A673 (cell line): Measurements from ENCODE around the gene FBLIM1. TPM values are rescaled to one million over a fixed set of nuclear protein-coding genes. Genes with fewer than 3 reads are reported as not detected.

Source experiments
- BruUV-seq: library from RNA; stranded (reverse); fragments of 400-500 nt; replicated peaks from 2 replicates; lab custom pipeline; 2021; lab: Mats Ljungman, UMichigan
- CTCF ChIA-PET: fragments of 300-600 bp; sonication (Branson Sonifier 250); formaldehyde crosslinking; loops from one replicate; lab custom pipeline; 2022; ENCODE audit warnings: antibody characterized with exemption; lab: Charles Lee
- POLR2A ChIA-PET: fragments of 300-600 bp; sonication (Branson Sonifier 250); formaldehyde crosslinking; loops from one replicate; lab custom pipeline; 2022; ENCODE audit warnings: antibody characterized with exemption; ENCODE audit not compliant: low non-redundant PET; lab: Charles Lee
- DNase-seq: peaks from one replicate; pipeline ENCODE4 v3.0.0-alpha.2; 2015; ENCODE audit warnings: low spot score
- H3K27ac ChIP-seq: fragments of 200-600 bp; sonication (generic); 2 replicates; pipeline ENCODE4 v1.5.1; 2016; ENCODE audit warnings: mixed run types, low read depth, mild to moderate bottlenecking, mixed read lengths, antibody characterized with exemption, low read length; ENCODE audit not compliant: poor library complexity, severe bottlenecking
- H3K27me3 ChIP-seq: fragments of 200-600 bp; sonication (generic); replicated peaks from 2 replicates; pipeline ENCODE4 v1.6.1; 2017; ENCODE audit warnings: mixed run types, low read depth, mild to moderate bottlenecking, mixed read lengths, antibody characterized with exemption, low read length; ENCODE audit not compliant: insufficient read depth, poor library complexity
- H3K36me3 ChIP-seq: fragments of 200-600 bp; sonication (generic); 2 replicates; pipeline ENCODE4 v1.6.1; 2016; ENCODE audit warnings: mixed run types, mild to moderate bottlenecking, mixed read lengths, antibody characterized with exemption, low read length; ENCODE audit not compliant: insufficient read depth, poor library complexity, severe bottlenecking
- H3K4me1 ChIP-seq: fragments of 200-600 bp; sonication (generic); 2 replicates; pipeline ENCODE4 v1.6.1; 2017; ENCODE audit warnings: mixed run types, mild to moderate bottlenecking, mixed read lengths, antibody characterized with exemption, low read length; ENCODE audit not compliant: insufficient read depth, poor library complexity, severe bottlenecking
- H3K4me3 ChIP-seq: fragments of 200-600 bp; sonication (generic); 2 replicates; pipeline ENCODE4 v1.5.1; 2016; ENCODE audit warnings: low read depth, mixed run types, mild to moderate bottlenecking, mixed read lengths, low read length; ENCODE audit not compliant: poor library complexity, severe bottlenecking
- H3K9me3 ChIP-seq: fragments of 200-600 bp; sonication (generic); 2 replicates; pipeline ENCODE4 v1.6.1; 2016; ENCODE audit warnings: mixed run types, low read depth, mild to moderate bottlenecking, mixed read lengths, antibody characterized with exemption, low read length; ENCODE audit not compliant: poor library complexity, severe bottlenecking
- EZH2 ChIP-seq: fragments of 200-600 bp; sonication (generic); IDR thresholded peaks from 2 replicates; pipeline ENCODE4 v1.6.1; 2017; ENCODE audit warnings: borderline replicate concordance, low read depth, mild to moderate bottlenecking, mixed read lengths, antibody characterized with exemption, low read length; ENCODE audit not compliant: poor library complexity, severe bottlenecking
- intact Hi-C: fragments of 100-400 bp; cut with micrococcal nuclease; formaldehyde crosslinking; loops from one replicate; pipeline ENCODE4 v1.10.0; 2022; ENCODE audit not compliant: unreplicated experiment
- total RNA-seq: library from RNA; stranded (reverse); gene quantifications from 2 replicates; pipeline ENCODE4 v1.2.3, GENCODE V29; 2021
- TF ChIP-seq, protein P1 (sequence below): fragments of 300-800, 200-600 bp; sonication (generic); conservative IDR thresholded peaks from 2 replicates; pipeline ENCODE4 v1.5.1; 2017; ENCODE audit warnings: low read depth, mild to moderate bottlenecking, antibody characterized with exemption, low read length, moderate library complexity, mixed read lengths

The FBLIM1 gene
- total RNA-seq, 1 experiment from 2014 or later = 39.3 TPM

DNA sequence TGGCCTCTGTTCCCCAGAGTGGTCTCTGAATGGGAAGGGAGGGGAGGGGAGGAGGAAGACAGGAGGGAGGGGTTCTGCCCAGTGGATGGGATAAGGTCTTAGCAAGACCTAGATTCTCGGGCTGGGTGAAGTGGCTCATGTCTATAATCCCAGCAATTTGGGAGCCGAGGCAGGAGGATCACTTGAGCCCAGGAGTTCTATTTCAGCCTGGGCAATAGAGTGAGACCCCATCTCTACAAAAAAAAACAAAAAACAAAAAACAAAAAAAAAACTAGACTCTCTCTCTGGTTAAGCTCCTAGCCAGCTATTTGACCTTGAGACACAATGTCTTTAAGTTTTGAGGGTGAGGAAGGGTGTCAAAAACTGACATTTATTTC, 37.5 kb downstream of the FBLIM1 start:
- ChIA-PET CTCF (interaction anchor here (0.7 kb wide), 3 partner anchors 59 to 212 kb away, joined by 3 to 6 read pairs (median 4); no protein-coding TSS in a partner anchor), POLR2A (no interaction called here)
- no peak for TF ChIP-seq EZH2
- TF ChIP-seq, protein P1, sequence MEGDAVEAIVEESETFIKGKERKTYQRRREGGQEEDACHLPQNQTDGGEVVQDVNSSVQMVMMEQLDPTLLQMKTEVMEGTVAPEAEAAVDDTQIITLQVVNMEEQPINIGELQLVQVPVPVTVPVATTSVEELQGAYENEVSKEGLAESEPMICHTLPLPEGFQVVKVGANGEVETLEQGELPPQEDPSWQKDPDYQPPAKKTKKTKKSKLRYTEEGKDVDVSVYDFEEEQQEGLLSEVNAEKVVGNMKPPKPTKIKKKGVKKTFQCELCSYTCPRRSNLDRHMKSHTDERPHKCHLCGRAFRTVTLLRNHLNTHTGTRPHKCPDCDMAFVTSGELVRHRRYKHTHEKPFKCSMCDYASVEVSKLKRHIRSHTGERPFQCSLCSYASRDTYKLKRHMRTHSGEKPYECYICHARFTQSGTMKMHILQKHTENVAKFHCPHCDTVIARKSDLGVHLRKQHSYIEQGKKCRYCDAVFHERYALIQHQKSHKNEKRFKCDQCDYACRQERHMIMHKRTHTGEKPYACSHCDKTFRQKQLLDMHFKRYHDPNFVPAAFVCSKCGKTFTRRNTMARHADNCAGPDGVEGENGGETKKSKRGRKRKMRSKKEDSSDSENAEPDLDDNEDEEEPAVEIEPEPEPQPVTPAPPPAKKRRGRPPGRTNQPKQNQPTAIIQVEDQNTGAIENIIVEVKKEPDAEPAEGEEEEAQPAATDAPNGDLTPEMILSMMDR = no peak
- intact Hi-C loops = no loop called here
- no peaks in the 10 kb centered on the region for H3K36me3 ChIP-seq
- H3K4me1 ChIP-seq = peaks cover 7% of the 10 kb centered on the region
- H3K4me3 ChIP-seq = no peak overlapping the region
- no peaks in the 10 kb centered on the region for H3K27me3 ChIP-seq
- no TSS peak for BruUV-seq
- no peak overlapping the region for H3K27ac ChIP-seq
- no peaks in the 10 kb centered on the region for H3K9me3 ChIP-seq
- no peak for DNase-seq

DNA sequence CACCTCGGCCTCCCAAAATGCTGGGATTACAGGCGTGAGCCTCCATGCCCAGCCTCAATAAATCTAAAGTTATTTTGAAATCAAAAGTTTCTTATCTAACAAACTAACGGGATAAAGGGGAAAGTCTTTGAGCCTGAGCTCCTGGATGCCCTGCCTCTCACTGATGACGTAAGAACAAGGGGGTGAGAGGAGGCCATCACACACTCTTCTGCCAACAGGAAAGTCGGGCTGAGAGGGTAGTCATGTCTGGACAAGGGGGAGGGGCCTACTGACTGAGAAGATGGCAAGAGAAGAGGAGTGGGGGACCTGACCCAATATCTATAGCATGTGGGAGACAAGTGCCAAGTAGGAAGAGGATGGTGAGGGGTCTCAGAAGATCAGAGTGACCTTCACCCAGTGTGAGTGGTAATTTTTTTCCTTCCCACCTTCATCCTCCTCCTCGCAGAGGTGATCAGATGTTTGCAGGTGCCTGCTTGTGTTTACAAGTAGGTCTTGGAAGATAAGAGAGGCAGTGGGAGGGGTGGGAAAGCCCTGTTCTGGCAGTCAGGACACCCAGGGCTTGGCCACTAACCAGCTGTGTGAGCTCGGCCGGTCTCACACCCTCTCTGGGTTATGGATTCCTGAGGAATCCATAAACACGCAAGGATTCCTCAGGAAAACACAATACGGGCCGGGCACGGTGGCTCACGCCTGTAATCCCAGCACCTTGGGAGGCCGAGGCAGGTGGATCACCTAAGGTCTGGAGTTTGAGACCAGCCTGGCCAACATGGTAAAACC, 39.2 kb downstream of the FBLIM1 start:
- no peaks in the 10 kb centered on the region for H3K9me3 ChIP-seq
- no peak overlapping the region for H3K4me3 ChIP-seq
- no peaks in the 10 kb centered on the region for H3K36me3 ChIP-seq
- intact Hi-C loops = no loop called here
- DNase-seq = no peak
- H3K4me1 ChIP-seq = peaks cover 7% of the 10 kb centered on the region
- TF ChIP-seq EZH2 = no peak
- TF ChIP-seq, protein P1 = no peak
- ChIA-PET POLR2A (no interaction called here), CTCF (interaction anchor here (0.6 kb wide), 1 partner anchor 25 kb away, joined by 3 read pairs; no protein-coding TSS in a partner anchor)
- no peak overlapping the region for H3K27ac ChIP-seq
- no peaks in the 10 kb centered on the region for H3K27me3 ChIP-seq
- no TSS peak for BruUV-seq

DNA sequence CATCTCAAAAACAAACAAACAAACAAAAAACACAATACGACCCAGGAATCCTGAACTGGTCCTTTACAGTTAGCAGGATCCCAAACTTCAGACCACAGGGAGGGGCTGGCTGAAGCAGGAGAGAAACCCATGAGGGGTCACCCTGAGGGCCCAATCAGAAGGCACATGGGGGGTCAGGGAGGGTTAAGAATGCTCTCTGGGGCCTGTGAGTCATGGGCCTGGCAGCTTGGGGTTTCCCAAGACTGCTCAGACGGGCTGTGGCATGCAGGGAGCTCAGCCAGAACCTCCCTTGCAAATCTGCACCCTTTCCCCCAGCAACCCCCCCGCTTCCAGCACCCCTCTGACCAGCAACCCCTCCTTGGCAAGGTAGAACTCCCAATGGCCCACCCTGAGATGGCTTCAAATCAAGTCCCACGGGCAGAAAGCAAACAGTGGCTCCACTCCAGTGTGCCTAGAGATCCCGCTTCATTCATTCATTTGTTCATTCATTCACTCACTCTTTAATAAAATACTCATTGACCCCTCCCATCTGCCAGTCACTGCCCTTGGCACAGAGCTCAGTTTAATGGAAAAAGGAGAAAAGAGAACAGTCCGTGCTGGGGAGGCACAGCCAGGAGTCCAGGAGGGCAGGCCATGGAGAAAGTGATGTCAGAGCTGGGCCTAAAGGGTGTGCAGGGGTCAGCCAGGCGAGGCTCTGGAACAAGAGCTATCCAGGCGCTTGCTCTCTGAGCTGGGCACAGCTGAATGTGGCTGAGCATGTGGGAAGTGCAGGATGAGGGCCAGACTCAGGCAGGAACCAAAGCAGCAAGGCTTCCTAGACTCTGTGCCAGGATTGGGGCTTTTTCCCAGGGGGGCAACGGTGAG, 40.6 kb downstream of the FBLIM1 start:
- H3K4me3 ChIP-seq = no peak overlapping the region
- H3K36me3 ChIP-seq = no peaks in the 10 kb centered on the region
- H3K27me3 ChIP-seq = no peaks in the 10 kb centered on the region
- peaks cover 7% of the 10 kb centered on the region for H3K4me1 ChIP-seq
- no peaks in the 10 kb centered on the region for H3K9me3 ChIP-seq
- intact Hi-C loops = no loop called here
- H3K27ac ChIP-seq = no peak overlapping the region
- CTCF ChIA-PET = no interaction called here
- no TSS peak for BruUV-seq
- POLR2A ChIA-PET = no interaction called here
- DNase-seq = peak; percentile 54
- TF ChIP-seq, protein P1 = no peak
- TF ChIP-seq EZH2 = no peak
